IPS-18c (cell line): Measurements from ENCODE around the gene SLC15A5.

Experiments
- H3K4me3 ChIP-seq: 2 replicates; pipeline ENCODE4 v1.7.0; 2013; ENCODE audit warnings: low read depth, mild to moderate bottlenecking, low read length, moderate library complexity; ENCODE audit not compliant: insufficient read depth
- H3K9me3 ChIP-seq: one replicate; pipeline ENCODE4 v1.6.1; 2013; ENCODE audit warnings: mild to moderate bottlenecking, low read length, moderate library complexity; ENCODE audit not compliant: control insufficient read depth, insufficient read depth

The SLC15A5 gene

DNA sequence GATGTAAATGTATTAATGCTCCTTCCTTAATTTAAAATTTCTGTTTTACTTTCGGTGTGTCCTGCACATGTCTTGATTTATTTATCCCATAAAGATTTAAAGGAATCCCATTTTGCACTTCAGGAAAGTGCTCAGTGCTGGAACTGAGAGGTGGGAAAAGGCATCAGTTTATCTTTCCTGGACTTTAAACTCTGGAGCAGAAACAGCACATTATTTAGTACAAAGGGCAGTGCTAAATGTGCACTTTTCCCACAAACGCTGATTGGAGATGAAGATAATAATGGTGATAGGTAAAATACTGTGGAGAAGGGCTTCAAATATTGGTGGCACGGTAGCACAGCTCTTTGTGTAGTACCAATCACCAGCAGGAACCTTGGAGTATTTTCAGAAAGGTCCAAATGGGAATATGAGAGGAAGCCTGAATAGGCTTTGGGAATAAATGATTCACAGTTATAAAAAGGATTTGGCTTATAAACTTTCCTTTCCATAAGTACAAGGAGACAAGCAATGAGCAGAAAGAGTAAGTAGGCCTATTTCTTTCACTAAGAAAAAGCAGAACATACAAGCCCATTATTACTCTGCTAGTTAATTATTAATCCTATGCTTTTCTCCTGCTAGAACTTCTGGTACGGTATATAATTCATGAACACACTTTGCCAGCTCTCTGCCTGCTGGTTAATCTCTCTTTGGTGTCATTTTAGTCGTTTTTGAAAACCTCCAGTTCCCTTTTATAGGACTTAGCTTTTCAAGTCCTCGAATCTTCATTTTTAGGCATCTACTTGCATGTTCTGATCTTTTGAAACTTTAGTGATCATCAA, 58.3 kb downstream of the SLC15A5 start:
- no peaks in the 10 kb centered on the region for H3K9me3 ChIP-seq
- H3K4me3 ChIP-seq = no peak overlapping the region

DNA sequence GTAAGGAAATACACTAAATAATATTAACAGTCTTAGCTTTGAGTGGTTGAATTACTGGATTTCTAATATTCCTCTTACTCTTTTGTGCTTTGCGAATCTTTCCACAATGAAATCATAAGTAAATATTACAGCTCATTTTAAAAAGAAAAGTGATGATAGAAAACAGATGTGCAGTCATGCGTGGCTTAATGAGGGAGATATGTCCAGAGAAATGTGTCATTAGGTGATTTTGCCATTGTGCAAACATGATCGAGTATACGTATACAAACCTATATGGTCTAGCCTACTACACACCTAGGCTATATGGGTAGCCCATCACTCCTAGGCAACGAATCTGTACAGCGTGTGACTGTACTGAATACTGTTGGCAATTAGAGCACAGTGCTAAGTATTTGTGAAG, 59.3 kb downstream of the SLC15A5 start:
- no peaks in the 10 kb centered on the region for H3K9me3 ChIP-seq
- no peak overlapping the region for H3K4me3 ChIP-seq

DNA sequence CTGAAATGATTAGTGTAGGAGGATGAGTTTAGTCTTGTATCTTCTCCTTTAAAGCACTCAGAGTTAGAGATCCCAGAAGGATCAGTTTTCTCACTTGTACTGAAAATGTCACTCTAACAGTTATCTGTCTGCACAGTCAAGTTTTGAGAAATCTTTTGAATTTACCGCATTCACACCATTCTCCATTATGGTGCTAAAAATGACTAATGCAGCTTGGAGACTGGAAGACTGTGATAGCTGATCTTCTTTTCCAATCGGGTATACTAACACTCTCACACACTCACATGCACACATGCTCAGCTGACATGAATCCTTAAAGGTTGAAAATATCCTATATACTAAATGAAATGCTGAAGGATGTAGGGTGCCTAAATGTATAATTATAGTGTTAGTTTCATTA, 65.8 kb downstream of the SLC15A5 start:
- Histone ChIP-seq H3K9me3 (no peaks in the 10 kb centered on the region), H3K4me3 (no peak overlapping the region)

DNA sequence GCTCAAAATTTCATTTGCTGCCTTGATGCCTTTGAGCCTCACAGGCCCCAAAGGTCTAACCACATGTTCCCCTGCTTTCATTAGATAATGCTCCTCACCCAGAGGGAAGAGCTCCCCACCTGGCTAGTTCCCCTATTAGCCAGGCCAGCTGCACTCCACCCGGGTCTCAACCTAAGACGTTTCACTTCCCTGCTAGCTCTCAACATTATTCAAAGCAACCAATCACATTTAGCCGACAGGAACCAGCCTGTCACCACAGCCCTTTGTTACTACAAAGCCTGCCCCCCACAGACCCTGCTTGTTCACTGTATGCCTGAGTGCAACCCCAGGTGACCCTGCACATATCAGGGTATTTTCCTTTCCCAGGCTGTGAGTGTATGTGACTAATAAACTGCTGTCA, 78.6 kb downstream of the SLC15A5 start:
- H3K9me3 ChIP-seq = no peaks in the 10 kb centered on the region
- H3K4me3 ChIP-seq = no peak overlapping the region

DNA sequence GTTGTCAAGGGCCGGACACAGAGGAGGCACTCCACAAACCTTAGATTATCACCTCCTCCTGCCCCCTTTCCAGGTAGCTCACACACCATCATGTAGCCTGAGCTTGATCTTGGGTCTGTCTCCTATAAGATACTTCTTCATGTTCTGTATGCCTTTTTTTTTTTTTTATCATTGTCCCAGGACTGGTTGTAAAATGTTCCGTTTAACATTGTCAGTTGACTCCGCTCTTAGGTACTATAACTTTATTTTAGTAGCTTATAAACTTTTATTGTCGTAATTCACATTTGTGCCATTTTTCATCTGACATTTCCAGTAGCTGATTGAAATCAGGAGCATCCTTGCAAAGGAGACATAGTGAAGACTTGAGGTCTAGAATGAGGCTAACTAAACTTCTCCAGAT, 79.9 kb downstream of the SLC15A5 start:
- Histone ChIP-seq H3K4me3 (no peak overlapping the region), H3K9me3 (no peaks in the 10 kb centered on the region)

DNA sequence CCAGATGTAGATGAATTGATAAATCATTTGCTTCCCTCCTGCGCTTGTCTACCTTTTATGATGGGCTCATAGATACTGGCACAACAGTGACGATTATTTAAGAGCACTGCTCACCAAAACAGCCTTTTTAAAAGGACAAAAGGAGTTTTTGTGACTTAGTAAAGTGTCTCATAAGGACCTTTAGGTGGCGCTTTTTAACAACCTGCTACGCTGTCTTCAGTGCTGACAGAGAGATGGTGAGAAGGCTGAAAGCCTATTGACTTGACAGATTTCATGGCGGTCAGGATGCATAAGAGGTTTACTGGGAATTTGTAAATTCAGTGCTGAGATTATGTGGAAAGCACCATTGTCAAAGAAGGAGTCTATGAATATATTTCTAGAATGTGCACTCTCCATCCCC, 87.6 kb downstream of the SLC15A5 start:
- Histone ChIP-seq H3K4me3 (no peak overlapping the region), H3K9me3 (no peaks in the 10 kb centered on the region)

DNA sequence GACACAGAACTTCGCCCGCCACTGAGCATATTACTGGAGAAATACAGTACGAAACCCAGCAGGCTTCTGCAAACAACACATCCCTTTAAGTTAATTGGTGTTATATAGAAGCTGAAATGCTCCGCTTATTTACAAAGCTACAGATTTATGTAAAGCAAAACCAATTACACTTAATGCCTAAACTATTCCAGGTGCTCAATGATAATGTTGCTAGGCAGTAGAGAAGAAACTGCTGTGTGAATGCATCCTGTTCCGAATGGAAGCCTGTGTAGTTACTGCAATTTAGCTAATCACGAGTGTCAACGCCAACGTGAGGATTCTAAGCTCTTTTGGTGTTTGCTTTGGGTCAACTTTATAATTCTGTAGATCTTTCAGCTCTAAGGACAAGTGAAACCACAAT, 89.8 kb downstream of the SLC15A5 start:
- Histone ChIP-seq H3K9me3 (no peaks in the 10 kb centered on the region), H3K4me3 (no peak overlapping the region)

DNA sequence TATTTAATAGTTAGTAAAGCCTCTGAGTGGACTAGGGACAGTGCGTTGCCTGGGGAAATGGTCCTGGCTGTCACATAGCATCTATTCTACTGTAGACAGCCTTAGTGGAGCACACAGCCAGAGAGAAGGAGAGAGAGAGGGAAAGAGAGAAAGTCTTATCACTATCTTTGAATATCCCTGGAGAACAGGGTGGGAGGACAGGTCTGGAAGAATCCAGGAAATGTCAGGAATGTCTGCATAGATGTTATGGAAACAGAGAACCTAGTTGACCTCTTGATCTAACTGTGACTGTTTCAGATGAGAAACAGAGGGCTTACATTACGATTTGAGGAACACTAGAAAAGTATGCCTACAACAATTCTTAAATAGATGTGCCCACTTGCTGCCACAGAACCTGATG, 92.8 kb downstream of the SLC15A5 start:
- no peak overlapping the region for H3K4me3 ChIP-seq
- no peaks in the 10 kb centered on the region for H3K9me3 ChIP-seq

DNA sequence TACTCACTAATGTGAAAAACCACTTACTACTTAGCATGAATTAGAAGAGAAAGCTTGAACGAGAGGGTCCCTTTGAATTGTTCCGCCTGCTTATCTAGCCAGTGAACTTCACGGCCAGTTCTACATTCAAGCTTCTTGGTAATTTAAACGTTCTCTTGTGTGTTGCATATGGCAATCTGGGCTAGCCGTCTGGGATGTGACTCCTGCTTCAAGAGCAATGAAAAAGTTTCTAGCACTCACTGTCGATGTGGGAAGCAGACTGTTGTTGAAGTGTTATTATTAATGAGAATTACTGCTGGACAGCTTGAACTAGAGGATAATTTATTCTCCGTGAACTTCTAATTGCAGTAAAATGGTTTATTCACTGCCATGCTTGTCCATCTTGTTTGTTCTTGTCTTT, 93.9 kb downstream of the SLC15A5 start:
- H3K4me3 ChIP-seq = no peak overlapping the region
- H3K9me3 ChIP-seq = peaks cover 2% of the 10 kb centered on the region

DNA sequence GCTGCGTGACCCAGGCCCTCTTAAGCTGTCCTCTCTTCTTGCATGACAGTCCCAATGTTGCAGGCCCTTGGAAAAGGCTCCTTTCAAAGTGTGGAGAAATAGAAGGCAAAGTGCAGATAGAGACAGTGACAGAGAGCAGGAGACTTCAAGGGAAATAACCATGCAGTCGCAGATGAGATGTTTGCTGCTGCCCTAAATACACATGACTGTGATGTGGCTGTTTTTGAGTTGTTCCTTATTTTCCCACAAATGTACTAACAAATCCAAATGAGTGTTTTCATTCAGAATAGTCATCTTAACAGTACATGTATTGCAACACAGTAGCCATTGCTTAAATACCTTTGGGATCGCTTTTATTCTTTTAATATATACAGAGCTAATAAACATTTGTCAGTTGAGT, 101.6 kb downstream of the SLC15A5 start:
- Histone ChIP-seq H3K4me3 (no peak overlapping the region), H3K9me3 (peaks cover 2% of the 10 kb centered on the region)

DNA sequence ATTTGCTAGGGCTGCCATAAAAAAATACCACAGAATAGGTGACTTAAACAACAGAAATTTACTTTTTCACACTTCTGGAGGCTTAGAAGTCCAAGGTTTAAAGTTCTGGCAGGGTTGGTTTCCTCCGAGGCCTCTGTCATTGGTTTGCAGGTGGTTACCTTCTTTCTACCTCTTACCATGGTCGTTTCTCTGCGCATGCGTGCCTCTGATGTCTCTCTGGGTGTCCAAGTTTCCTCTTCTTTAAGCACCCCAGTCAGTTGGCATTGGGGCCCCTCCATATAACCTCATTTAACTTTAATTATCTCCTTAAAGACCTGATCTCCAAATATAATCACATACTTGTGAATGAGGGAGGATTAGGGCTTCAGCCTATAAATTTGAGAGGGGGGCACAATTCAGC, 103.2 kb downstream of the SLC15A5 start:
- H3K9me3 ChIP-seq = peaks cover 2% of the 10 kb centered on the region
- H3K4me3 ChIP-seq = no peak overlapping the region

DNA sequence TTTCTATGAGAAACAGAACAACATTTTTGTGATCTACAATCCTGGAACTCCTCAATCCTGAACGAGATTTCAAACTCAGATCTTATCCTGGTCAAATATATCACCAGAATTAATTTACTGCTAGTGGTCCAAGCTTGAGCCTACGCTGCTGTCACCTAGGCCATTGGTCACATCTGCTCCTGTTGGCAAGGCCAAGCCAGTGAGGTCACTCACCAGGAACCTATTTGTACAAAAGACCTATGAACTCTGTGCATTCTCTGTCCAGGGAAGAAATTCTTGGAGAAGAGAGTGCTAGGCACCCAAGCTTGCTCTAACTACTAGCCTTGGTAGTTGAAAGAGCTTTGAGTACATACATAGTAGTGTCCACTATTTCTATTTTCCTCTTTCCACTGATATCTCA, 106.1 kb downstream of the SLC15A5 start:
- no peaks in the 10 kb centered on the region for H3K9me3 ChIP-seq
- no peak overlapping the region for H3K4me3 ChIP-seq

DNA sequence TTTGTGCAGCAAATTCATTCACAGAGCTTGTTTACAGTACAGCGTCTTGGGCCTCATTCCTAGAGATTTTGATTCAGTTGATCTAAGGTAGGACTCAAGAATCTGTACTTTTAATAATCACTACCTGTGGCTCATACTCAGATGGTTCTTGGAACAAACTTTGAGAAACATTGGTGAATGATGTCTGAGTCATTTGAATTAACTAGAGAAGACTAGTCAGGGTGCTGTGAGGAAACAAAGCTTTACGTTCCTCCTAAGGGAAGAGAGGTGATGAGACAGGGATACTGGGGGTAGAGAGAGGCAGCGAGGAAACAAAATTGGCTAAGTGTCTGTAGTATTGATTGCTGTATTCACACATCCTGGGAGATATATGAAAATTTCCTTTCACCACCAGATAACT, 109.4 kb downstream of the SLC15A5 start:
- Histone ChIP-seq H3K9me3 (no peaks in the 10 kb centered on the region), H3K4me3 (no peak overlapping the region)

DNA sequence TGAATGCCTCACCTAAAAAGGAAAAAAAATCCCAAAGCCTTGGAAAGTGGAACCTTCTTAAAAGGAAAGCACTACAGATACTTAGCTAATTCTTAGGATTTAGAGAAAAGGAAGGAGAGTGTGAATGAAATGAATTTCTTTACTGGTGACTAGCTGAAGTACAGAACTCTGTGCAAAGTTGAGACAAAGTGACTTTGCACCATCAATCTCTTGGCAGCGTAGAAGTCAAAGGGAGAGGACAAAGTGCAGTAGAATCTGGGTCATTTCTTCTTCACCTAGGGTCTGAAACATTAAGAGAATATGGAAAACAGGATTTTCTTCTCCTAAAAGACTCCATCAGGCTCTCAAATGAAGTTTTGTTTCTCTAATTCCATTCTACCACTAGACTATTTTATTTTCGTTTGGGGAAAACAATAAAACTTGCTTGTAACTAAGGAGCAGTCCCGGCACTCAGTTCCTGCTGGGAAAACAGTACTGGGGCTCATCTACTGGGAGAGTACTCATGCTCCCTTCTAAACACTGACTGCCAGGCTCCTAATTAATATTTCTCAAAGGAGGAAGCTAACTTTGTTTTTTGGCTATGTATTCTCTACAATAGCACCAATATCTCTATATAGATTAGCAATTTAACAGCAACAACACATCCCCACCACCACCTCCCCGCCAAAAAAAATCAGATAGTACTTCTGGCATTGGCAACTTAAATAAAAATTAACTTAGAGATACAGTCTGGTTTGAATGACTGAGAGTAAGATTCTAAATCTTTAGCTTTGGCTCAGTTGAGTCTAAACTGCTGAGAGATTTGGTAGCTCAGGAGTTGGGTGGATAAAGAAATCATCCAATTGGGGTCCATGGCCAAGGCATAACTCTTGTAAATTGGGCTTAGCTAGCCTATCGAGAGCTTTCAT, 110.7 kb downstream of the SLC15A5 start:
- H3K9me3 ChIP-seq = no peaks in the 10 kb centered on the region
- H3K4me3 ChIP-seq = no peak overlapping the region

DNA sequence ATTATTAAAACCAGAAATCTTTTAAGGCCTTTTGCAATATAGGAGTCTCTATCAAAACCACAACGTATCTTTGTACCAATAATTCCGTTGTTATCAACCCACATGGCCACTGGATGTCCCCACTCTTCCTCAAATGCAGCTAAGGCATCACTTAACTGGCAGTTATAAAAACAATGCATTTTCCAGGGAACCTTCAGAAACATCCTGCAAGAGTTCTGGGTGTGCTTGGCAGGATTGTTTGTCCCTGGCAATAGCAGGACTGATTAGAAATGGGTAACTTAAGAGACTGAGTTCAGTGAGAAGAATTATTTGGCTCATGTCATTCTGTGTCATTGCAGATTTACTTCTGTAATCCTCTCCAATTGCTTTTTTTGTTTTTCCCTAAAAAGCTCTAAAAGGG, 112.0 kb downstream of the SLC15A5 start:
- Histone ChIP-seq H3K9me3 (no peaks in the 10 kb centered on the region), H3K4me3 (no peak overlapping the region)

DNA sequence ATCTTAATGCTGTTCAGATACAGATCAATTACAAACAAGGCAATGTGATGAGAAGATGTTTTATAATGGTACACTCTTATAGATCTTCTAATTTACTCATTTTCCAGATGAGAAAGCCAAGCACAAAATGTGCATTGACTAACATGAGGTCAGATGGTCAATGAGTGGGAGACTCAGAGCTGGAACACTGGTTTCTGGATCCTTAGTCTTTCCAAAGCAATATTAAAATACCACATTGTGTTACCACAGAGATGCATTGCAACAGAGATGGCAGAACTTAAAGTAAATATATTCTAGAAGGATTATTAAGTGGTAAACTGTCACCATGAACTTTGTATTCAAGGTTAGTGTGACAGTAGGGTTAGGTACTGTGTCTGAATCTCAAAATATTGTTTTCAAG, 113.6 kb downstream of the SLC15A5 start:
- no peaks in the 10 kb centered on the region for H3K9me3 ChIP-seq
- no peak overlapping the region for H3K4me3 ChIP-seq

DNA sequence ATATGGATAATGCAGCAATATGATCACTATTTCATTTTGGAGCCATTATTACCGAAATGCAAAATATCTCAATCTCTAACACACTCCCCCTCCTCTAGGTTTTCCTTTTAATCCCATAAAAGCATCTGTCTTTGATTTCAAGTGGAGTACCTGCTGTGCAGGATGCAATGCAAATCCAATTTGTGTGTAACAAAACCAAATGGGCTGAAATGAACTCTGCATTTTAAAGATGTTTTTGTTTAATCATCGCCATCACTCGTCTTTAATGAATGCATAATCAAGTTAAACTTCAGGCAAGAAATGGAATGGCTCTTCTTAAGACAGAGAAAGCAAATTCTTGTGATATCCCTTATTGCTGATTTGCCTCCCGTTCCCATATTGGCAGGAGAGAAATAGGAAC, 114.3 kb downstream of the SLC15A5 start:
- H3K9me3 ChIP-seq = no peaks in the 10 kb centered on the region
- no peak overlapping the region for H3K4me3 ChIP-seq

DNA sequence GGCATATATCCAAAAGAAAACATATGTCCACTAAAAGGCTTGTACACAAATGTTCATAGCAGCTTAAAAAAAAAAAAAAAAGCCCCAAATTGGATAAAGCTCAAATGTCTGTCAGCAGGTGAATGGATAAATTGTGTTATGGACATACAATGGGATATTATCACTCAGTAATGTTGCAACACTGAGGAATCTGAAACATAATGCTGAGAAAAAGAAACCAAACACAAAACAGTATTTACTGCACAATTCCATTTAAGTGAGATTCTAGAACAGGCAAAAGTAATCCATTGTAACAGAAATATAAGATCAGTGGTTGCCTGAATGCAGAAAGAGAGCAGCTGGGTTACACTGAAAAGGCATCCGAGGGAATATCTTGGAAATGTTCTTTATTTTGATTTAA, 117.9 kb downstream of the SLC15A5 start:
- no peaks in the 10 kb centered on the region for H3K9me3 ChIP-seq
- H3K4me3 ChIP-seq = no peak overlapping the region
